GM12801 (cell line): ENCODE data around the gene TEX11.

ENCODE experiments used
- TF ChIP-seq, protein P1 (sequence below): IDR thresholded peaks from one replicate; pipeline ENCODE4 v1.5.1; 2011; ENCODE audit warnings: control low read depth; ENCODE audit not compliant: insufficient read length; ENCODE audit errors: extremely low read depth

TEX11 gene

GRCh38 chrX:70908541-70908940 lies at the start of gene TEX11:
TSS of gene TEX11 (minus strand) at chrX:70908711. CDS start at chrX:70907789, 922 bp downstream.
- TF ChIP-seq, protein P1, sequence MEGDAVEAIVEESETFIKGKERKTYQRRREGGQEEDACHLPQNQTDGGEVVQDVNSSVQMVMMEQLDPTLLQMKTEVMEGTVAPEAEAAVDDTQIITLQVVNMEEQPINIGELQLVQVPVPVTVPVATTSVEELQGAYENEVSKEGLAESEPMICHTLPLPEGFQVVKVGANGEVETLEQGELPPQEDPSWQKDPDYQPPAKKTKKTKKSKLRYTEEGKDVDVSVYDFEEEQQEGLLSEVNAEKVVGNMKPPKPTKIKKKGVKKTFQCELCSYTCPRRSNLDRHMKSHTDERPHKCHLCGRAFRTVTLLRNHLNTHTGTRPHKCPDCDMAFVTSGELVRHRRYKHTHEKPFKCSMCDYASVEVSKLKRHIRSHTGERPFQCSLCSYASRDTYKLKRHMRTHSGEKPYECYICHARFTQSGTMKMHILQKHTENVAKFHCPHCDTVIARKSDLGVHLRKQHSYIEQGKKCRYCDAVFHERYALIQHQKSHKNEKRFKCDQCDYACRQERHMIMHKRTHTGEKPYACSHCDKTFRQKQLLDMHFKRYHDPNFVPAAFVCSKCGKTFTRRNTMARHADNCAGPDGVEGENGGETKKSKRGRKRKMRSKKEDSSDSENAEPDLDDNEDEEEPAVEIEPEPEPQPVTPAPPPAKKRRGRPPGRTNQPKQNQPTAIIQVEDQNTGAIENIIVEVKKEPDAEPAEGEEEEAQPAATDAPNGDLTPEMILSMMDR: no peak

- TF ChIP-seq, protein P1: no peak
Measured at GRCh38 chrX:70954871-70955270, 46.4 kb upstream of the TEX11 start.

- TF ChIP-seq, protein P1: no peak
Measured at GRCh38 chrX:70924294-70924911, 15.9 kb upstream of the TEX11 start.

DNA sequence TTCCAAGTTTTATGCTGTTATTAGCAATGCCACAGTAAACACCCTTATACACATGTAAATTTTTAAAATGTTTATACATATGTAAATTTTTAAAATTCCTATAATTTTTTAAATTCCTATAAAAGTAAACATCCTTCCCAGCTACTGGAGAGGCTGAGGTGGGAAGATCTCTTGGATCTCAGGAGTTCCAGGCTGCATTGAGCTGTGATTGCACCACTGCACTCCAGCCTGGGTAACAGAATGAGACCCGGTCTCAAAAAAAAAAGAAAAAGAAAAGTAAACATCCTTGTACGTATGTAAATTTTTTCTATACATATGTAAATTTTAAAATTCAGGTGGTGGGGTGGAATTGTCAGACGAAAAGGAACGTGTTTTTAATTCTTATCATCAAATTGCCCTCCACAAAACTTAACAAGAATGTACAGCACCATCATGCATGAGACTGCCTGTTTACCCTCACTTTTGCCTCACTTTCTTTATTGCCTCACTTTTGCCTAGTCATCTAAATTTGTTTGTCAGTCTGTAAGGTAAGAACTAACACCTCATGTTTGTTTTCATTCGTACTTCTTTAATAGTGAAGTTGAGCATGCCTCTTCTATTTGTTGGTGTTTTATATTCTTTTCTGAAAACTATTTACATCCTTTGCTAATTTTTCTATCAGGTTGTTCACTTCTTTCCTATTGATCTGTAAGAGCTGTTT lies 14.4 kb upstream of the TEX11 start:
- TF ChIP-seq, protein P1: no peak

DNA sequence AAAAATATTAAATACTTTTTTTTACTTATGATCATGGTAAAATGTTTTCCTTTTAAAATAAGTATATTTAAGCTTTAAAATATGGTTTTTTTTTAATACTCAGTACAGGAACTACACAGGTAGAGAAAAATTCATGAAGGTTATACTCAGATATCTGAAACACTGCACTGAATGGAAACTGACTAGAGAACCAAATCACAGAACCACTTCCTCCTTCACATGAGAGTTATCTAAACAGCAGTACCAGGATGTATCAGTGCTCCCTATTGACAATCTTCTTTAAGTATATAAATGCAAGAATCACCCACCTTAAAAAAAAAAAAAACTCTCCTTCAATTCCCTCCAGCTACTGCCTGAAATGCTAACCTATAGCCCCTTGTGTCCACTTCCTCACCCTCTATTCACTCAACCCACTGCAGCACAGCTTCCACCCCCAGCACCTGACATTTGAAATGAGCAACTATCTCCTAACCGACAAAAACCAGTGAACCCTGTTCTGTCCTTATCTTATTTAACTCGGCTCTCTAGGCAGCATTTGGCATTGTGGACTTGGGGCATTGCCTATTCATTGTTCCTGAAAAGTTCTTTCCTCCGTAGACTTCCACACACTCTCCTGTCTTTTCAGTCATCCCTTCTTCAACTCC lies 13.3 kb upstream of the TEX11 start:
- TF ChIP-seq, protein P1: no peak

DNA sequence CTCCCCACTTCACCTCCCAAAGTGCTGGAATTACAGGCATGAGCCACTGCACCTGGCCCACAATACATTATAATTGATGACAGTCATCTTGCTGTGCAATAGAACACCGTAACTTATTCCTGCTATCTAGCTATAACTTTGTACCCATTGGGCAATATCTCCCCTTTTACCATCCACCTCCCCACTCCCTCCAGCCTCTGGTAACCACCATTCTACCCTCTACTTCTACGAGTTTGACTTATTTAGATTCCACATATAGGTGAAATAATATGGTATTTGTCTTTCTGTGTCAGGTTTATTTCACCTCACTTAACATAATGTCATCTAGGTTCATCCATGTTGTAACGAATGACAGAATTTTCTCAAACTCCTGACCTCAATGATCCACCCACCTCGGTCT lies 8.2 kb upstream of the TEX11 start:
- TF ChIP-seq, protein P1: no peak

DNA sequence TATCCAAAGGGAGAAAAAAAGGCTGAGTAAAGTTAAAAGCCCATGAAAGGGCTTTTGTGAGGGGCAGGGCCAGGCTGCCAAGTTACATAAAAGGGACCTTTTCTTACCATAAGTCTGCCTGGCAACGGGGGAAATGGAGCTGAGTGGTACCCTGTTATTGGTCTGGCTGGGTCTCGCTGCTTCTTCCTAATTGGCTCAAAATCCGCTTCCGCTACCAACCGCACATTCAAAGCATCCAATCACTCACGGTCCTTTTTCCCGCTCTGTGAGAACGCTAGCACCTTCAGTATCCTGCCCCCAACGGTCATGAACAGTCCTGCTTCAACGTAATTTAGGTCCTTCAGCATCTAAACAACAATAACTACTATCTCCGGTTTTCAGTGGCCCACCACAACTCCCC lies 611 bp downstream of the TEX11 start:
- TF ChIP-seq, protein P1: no peak
